ENCODE data around the gene LAMA3.

LAMA3 gene

GRCh38 chr18:23669804-23670405 is 19.3 kb upstream of the LAMA3 start:
- TF ChIP-seq, protein P1, sequence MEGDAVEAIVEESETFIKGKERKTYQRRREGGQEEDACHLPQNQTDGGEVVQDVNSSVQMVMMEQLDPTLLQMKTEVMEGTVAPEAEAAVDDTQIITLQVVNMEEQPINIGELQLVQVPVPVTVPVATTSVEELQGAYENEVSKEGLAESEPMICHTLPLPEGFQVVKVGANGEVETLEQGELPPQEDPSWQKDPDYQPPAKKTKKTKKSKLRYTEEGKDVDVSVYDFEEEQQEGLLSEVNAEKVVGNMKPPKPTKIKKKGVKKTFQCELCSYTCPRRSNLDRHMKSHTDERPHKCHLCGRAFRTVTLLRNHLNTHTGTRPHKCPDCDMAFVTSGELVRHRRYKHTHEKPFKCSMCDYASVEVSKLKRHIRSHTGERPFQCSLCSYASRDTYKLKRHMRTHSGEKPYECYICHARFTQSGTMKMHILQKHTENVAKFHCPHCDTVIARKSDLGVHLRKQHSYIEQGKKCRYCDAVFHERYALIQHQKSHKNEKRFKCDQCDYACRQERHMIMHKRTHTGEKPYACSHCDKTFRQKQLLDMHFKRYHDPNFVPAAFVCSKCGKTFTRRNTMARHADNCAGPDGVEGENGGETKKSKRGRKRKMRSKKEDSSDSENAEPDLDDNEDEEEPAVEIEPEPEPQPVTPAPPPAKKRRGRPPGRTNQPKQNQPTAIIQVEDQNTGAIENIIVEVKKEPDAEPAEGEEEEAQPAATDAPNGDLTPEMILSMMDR (IDR thresholded peaks at IDR 0.05; ENCODE audit: insufficient read depth, low read depth, low read length, missing control alignments) = no peak
- no peak for DNase-seq (ENCODE audit: low read depth)
- no peak overlapping the region for H3K4me3 ChIP-seq (ENCODE audit: low read length)

GRCh38 chr18:23671564-23671963 is 17.7 kb upstream of the LAMA3 start:
- no peak for DNase-seq (ENCODE audit: low read depth)
- no peak overlapping the region for H3K4me3 ChIP-seq (ENCODE audit: low read length)
- TF ChIP-seq, protein P1 (IDR thresholded peaks at IDR 0.05; ENCODE audit: insufficient read depth, low read depth, low read length, missing control alignments) = no peak

- TF ChIP-seq, protein P1 (IDR thresholded peaks at IDR 0.05; ENCODE audit: insufficient read depth, low read depth, low read length, missing control alignments) = no peak
- H3K4me3 ChIP-seq (ENCODE audit: low read length) = no peak overlapping the region
- peak; percentile 86 for DNase-seq (ENCODE audit: low read depth)
Observed at GRCh38 chr18:23673725-23674124, 15.5 kb upstream of the LAMA3 start.

DNA sequence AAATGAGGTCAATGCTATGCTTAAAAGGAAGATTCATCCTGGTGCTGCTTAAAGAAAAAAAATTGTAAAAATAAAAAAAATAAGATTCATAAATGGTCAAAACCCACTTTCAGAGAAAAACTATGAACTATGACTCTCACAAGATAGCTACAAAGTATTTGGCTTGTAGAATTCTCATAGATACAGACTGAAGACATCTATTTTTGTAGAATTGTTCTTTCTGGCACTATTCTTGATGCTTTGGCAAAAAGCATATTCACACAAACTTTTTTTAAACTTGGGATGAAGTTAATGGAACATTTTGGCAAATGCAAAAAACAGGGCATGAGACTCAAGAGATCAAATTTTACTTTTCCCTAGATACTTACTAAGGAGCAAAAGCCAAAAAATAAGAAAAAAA is 14.0 kb upstream of the LAMA3 start:
- TF ChIP-seq, protein P1 (IDR thresholded peaks at IDR 0.05; ENCODE audit: insufficient read depth, low read depth, low read length, missing control alignments) = no peak

GRCh38 chr18:23675896-23676295 is 13.4 kb upstream of the LAMA3 start:
- no peak for DNase-seq (ENCODE audit: low read depth)
- H3K4me3 ChIP-seq (ENCODE audit: low read length) = no peak overlapping the region
- TF ChIP-seq, protein P1 (IDR thresholded peaks at IDR 0.05; ENCODE audit: insufficient read depth, low read depth, low read length, missing control alignments) = no peak

More for the DNA sequence above, 14.0 kb upstream of the LAMA3 start:
- no peak for DNase-seq (ENCODE audit: low read depth)
- H3K4me3 ChIP-seq (ENCODE audit: low read length) = no peak overlapping the region

- TF ChIP-seq, protein P1 (IDR thresholded peaks at IDR 0.05; ENCODE audit: insufficient read depth, low read depth, low read length, missing control alignments) = no peak
- H3K4me3 ChIP-seq (ENCODE audit: low read length) = no peak overlapping the region
- DNase-seq (ENCODE audit: low read depth) = no peak
Observed at GRCh38 chr18:23682045-23682444, 7.2 kb upstream of the LAMA3 start.

DNA sequence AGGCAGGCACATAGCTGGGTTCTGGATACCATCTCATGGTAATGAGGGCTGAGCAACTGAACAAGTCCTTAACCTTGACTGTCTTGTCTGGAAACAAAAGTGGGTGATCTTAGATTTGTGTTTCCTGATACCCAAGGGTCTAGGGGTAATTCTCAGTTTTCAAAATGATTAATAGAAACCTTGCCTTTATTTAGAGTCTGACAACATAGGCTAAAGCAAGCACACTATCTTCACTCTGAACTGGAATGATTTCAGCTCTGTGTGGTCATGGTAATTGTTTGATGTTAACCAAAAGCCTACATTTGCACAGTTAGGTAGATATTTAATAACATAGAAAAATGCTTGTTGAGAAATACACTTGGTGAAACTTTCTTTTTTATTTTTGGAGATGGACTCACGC is 6.8 kb upstream of the LAMA3 start:
- TF ChIP-seq, protein P1 (IDR thresholded peaks at IDR 0.05; ENCODE audit: insufficient read depth, low read depth, low read length, missing control alignments) = no peak
- no peak overlapping the region for H3K4me3 ChIP-seq (ENCODE audit: low read length)
- no peak for DNase-seq (ENCODE audit: low read depth)
